ENCODE results near the gene CD99L2.

GRCh38 chrX:150765237-150765636 is 133.2 kb downstream of the CD99L2 start:
- TF ChIP-seq NFRKB (IDR thresholded peaks at IDR 0.05) (no peak), ELF4 (IDR thresholded peaks at IDR 0.05) (no peak), SP1 (IDR thresholded peaks at IDR 0.05) (no peak)
